Muscle layer of duodenum (tissue), 2 donors: ENCODE data around the gene WDR81.
"Not testable (repeated sequence)": the region's sequence is repeated elsewhere in the genome, so short reads cannot be mapped to it uniquely, and the experiment has no call there.

Experiments used
- H3K27ac ChIP-seq: one replicate; pipeline ENCODE4 v1.7.0; 2013; ENCODE audit warnings: mild to moderate bottlenecking, low read length
- H3K27me3 ChIP-seq: one replicate; pipeline ENCODE4 v1.7.0; 2013; ENCODE audit warnings: low read depth, mild to moderate bottlenecking, control low read depth, low read length
- H3K36me3 ChIP-seq, 2 donors: one replicate each; pipeline ENCODE4 v1.7.0; 2013; ENCODE audit warnings: low read length in 2 of 2, control low read depth in 1 of 2, mild to moderate bottlenecking in 1 of 2; ENCODE audit not compliant: insufficient read depth in 2 of 2, control insufficient read depth in 1 of 2
- H3K4me1 ChIP-seq, 2 donors: one replicate each; pipeline ENCODE4 v1.7.0; 2013; ENCODE audit warnings: low read length in 2 of 2, mild to moderate bottlenecking in 2 of 2, control low read depth in 1 of 2, moderate library complexity in 1 of 2; ENCODE audit not compliant: insufficient read depth in 2 of 2, control insufficient read depth in 1 of 2
- H3K4me3 ChIP-seq, 2 donors: one replicate each; pipeline ENCODE4 v1.7.0; 2013; ENCODE audit warnings: low read length in 2 of 2, low read depth in 1 of 2, mild to moderate bottlenecking in 1 of 2
- H3K9me3 ChIP-seq, 2 donors: one replicate each; pipeline ENCODE4 v1.7.0; 2013; ENCODE audit warnings: low read length in 2 of 2, control low read depth in 1 of 2, mild to moderate bottlenecking in 1 of 2; ENCODE audit not compliant: control insufficient read depth in 1 of 2
- donor health status: healthy.

Gene WDR81

GRCh38 chr17:1724351-1724868 lies at the start of gene WDR81:
WDR81 (plus strand) TSS chr17:1724704; CDS start chr17:1724960, 256 bp downstream.
- H3K27me3 ChIP-seq, result no peaks in the 10 kb centered on the region
- peak within 1 kb of the TSS; percentile 23 for H3K27ac ChIP-seq
- no peaks in the 10 kb centered on the region for H3K9me3 ChIP-seq
- H3K4me1 ChIP-seq, result peaks cover 0 to 33% of the 10 kb centered on the region in 2 donors
- peak within 1 kb of the TSS; percentile 57 to 78 for H3K4me3 ChIP-seq
- peaks cover 0 to 27% of the 10 kb centered on the region in 2 donors for H3K36me3 ChIP-seq

- Histone ChIP-seq H3K4me3 (no peak overlapping the region), H3K36me3 (peaks cover 82 to 96% of the 10 kb centered on the region in 2 donors), H3K27me3 (no peaks in the 10 kb centered on the region), H3K4me1 (no peaks in the 10 kb centered on the region), H3K27ac (no peak overlapping the region), H3K9me3 (no peaks in the 10 kb centered on the region)
These were observed 48.1 kb upstream of the WDR81 start for GRCh38 chr17:1676401-1676800.

- Histone ChIP-seq H3K27me3 (no peaks in the 10 kb centered on the region), H3K9me3 (no peaks in the 10 kb centered on the region), H3K4me3 (peak overlapping the region; percentile 79 to 91), H3K27ac (no peak overlapping the region), H3K36me3 (peaks cover 41 to 49% of the 10 kb centered on the region in 2 donors), H3K4me1 (peaks cover 5 to 24% of the 10 kb centered on the region in 2 donors)
These were observed 41.0 kb upstream of the WDR81 start for GRCh38 chr17:1683459-1683858.

GRCh38 chr17:1684378-1685189 lies 39.9 kb upstream of the WDR81 start, which contains the start of gene PRPF8:
PRPF8 (minus strand) TSS chr17:1684867; CDS start chr17:1684571, 296 bp downstream.
- H3K4me3 ChIP-seq, result peak within 1 kb of the TSS; percentile 79 to 91

GRCh38 chr17:1686086-1686485 lies 38.4 kb upstream of the WDR81 start:
- peaks cover 15 to 23% of the 10 kb centered on the region in 2 donors for H3K36me3 ChIP-seq
- H3K27me3 ChIP-seq, result no peaks in the 10 kb centered on the region
- no peak overlapping the region for H3K4me3 ChIP-seq
- H3K4me1 ChIP-seq, result peaks cover 5 to 24% of the 10 kb centered on the region in 2 donors
- H3K27ac ChIP-seq, result no peak overlapping the region
- H3K9me3 ChIP-seq, result no peaks in the 10 kb centered on the region

More at GRCh38 chr17:1684378-1685189, 39.9 kb upstream of the WDR81 start, which contains the start of gene PRPF8:
- Histone ChIP-seq H3K9me3 (no peaks in the 10 kb centered on the region), H3K4me1 (peaks cover 5 to 24% of the 10 kb centered on the region in 2 donors), H3K27me3 (no peaks in the 10 kb centered on the region), H3K27ac (peak within 1 kb of the TSS; percentile 85), H3K36me3 (peaks cover 30 to 38% of the 10 kb centered on the region in 2 donors)

GRCh38 chr17:1688405-1688804 lies 36.1 kb upstream of the WDR81 start:
- not testable (repeated sequence) for H3K4me3 ChIP-seq, H3K27ac ChIP-seq, H3K27me3 ChIP-seq, H3K36me3 ChIP-seq, H3K9me3 ChIP-seq, H3K4me1 ChIP-seq

- no peaks in the 10 kb centered on the region for H3K4me1 ChIP-seq
- H3K9me3 ChIP-seq, result no peaks in the 10 kb centered on the region
- H3K27ac ChIP-seq, result no peak overlapping the region
- H3K27me3 ChIP-seq, result no peaks in the 10 kb centered on the region
- H3K4me3 ChIP-seq, result no peak overlapping the region
- no peaks in the 10 kb centered on the region for H3K36me3 ChIP-seq
These were observed 33.8 kb upstream of the WDR81 start for GRCh38 chr17:1690544-1691221.

- Histone ChIP-seq H3K27ac (no peak overlapping the region), H3K36me3 (no peaks in the 10 kb centered on the region), H3K4me1 (no peaks in the 10 kb centered on the region), H3K27me3 (no peaks in the 10 kb centered on the region), H3K9me3 (no peaks in the 10 kb centered on the region), H3K4me3 (no peak overlapping the region)
These were observed 31.2 kb upstream of the WDR81 start for GRCh38 chr17:1693339-1693738.

GRCh38 chr17:1695365-1695764 lies 29.1 kb upstream of the WDR81 start:
- Histone ChIP-seq H3K27ac (no peak overlapping the region), H3K4me1 (no peaks in the 10 kb centered on the region), H3K4me3 (no peak overlapping the region), H3K27me3 (no peaks in the 10 kb centered on the region), H3K9me3 (no peaks in the 10 kb centered on the region), H3K36me3 (no peaks in the 10 kb centered on the region)

- Histone ChIP-seq H3K36me3 (no peaks in the 10 kb centered on the region), H3K9me3 (no peaks in the 10 kb centered on the region), H3K4me3 (no peak overlapping the region), H3K27me3 (no peaks in the 10 kb centered on the region), H3K27ac (no peak overlapping the region), H3K4me1 (no peaks in the 10 kb centered on the region)
These were observed 26.8 kb upstream of the WDR81 start for GRCh38 chr17:1697681-1698080.

- H3K36me3 ChIP-seq, H3K4me3 ChIP-seq, H3K9me3 ChIP-seq, H3K27ac ChIP-seq, H3K4me1 ChIP-seq, H3K27me3 ChIP-seq: not testable (repeated sequence)
These were observed 24.6 kb upstream of the WDR81 start for GRCh38 chr17:1699891-1700290.
